Measurements from ENCODE around the gene STK24. TPM values are rescaled to one million over a fixed set of nuclear protein-coding genes. Genes with fewer than 3 reads are reported as not detected.

Gene STK24
- polyA plus RNA-seq, 1 of the 3 experiments (the other 2 are of a cell fraction) = 30.5 TPM

DNA sequence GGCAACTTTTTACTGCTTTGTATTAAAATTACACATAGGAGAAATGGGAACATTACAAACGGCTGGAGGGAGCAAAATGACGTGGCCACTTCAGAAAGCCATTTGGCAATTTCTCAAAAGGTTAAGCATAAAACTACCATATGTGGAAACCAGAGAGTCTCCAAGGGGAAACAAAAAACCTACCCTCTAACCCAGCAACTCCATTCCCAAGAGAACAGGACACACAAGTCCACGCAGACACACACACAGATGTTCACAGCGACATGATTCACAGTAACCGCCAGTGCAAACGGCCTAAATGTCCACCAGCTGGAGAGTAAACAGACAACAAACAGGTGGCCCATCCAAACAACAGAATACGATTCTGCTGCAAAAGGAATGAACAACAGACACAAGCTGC lies 37.2 kb downstream of the STK24 start:
- peaks cover 99% of the 10 kb centered on the region for H3K79me2 ChIP-seq (ENCODE audit: insufficient read depth)
- no peak overlapping the region; a peak in 1 of 4 replicates for H3K27ac ChIP-seq (ENCODE audit: low read depth in 2 of 2, low read length in 1 of 2)
- POLR2A ChIA-PET = no interaction called here
- no peak overlapping the region for H3K9ac ChIP-seq
- H3K36me3 ChIP-seq (replicated peaks in 1 of 2; ENCODE audit: control insufficient read depth in 1 of 2, insufficient read depth in 2 of 2, low read length in 1 of 2) = peaks cover 0 to 6% of the 10 kb centered on the region in 2 experiments
- no peak overlapping the region for H2AFZ ChIP-seq (ENCODE audit: low read depth)
- H3K9me3 ChIP-seq = no peaks in the 10 kb centered on the region
- H3F3A ChIP-seq (replicated peaks; ENCODE audit: insufficient read depth) = no peaks in the 10 kb centered on the region
- DNase-seq = no peak
- H3K27me3 ChIP-seq (ENCODE audit: insufficient read depth) = no peaks in the 10 kb centered on the region
- H3K4me1 ChIP-seq (ENCODE audit: control insufficient read depth in 1 of 2, insufficient read depth in 2 of 2, low read depth in 1 of 2, low read length in 1 of 2) = peaks cover 0 to 66% of the 10 kb centered on the region in 2 experiments; a peak in 3 of 4 replicates
- H3K4me3 ChIP-seq (ENCODE audit: low read depth in 2 of 2, low read length in 1 of 2) = no peak overlapping the region
- CTCF ChIA-PET = interaction anchor here (0.9 to 1.2 kb wide), 2 partner anchors 51 to 114 kb away, joined by 3 to 4 read pairs; no protein-coding TSS in a partner anchor
- H3K4me2 ChIP-seq = no peak overlapping the region
- TF ChIP-seq CHD2 (IDR thresholded peaks at IDR 0.05; ENCODE audit: low read length, partially characterized antibody) = no peak
- TF ChIP-seq, protein P1, sequence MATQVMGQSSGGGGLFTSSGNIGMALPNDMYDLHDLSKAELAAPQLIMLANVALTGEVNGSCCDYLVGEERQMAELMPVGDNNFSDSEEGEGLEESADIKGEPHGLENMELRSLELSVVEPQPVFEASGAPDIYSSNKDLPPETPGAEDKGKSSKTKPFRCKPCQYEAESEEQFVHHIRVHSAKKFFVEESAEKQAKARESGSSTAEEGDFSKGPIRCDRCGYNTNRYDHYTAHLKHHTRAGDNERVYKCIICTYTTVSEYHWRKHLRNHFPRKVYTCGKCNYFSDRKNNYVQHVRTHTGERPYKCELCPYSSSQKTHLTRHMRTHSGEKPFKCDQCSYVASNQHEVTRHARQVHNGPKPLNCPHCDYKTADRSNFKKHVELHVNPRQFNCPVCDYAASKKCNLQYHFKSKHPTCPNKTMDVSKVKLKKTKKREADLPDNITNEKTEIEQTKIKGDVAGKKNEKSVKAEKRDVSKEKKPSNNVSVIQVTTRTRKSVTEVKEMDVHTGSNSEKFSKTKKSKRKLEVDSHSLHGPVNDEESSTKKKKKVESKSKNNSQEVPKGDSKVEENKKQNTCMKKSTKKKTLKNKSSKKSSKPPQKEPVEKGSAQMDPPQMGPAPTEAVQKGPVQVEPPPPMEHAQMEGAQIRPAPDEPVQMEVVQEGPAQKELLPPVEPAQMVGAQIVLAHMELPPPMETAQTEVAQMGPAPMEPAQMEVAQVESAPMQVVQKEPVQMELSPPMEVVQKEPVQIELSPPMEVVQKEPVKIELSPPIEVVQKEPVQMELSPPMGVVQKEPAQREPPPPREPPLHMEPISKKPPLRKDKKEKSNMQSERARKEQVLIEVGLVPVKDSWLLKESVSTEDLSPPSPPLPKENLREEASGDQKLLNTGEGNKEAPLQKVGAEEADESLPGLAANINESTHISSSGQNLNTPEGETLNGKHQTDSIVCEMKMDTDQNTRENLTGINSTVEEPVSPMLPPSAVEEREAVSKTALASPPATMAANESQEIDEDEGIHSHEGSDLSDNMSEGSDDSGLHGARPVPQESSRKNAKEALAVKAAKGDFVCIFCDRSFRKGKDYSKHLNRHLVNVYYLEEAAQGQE (IDR thresholded peaks at IDR 0.05; ENCODE audit: low read depth, low read length) = no peak
- no peak for TF ChIP-seq JUND (IDR thresholded peaks at IDR 0.05)
- no peak for TF ChIP-seq GABPA (IDR thresholded peaks at IDR 0.05; ENCODE audit: low read depth)
- no peak for TF ChIP-seq YY1 (IDR thresholded peaks at IDR 0.05; ENCODE audit: low read depth)
- TF ChIP-seq, protein P2, sequence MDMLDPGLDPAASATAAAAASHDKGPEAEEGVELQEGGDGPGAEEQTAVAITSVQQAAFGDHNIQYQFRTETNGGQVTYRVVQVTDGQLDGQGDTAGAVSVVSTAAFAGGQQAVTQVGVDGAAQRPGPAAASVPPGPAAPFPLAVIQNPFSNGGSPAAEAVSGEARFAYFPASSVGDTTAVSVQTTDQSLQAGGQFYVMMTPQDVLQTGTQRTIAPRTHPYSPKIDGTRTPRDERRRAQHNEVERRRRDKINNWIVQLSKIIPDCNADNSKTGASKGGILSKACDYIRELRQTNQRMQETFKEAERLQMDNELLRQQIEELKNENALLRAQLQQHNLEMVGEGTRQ (IDR thresholded peaks at IDR 0.05; ENCODE audit: borderline replicate concordance, low read depth, low read length) = no peak
- no peak for TF ChIP-seq FOXJ3 (CRISPR knock-in tag; IDR thresholded peaks at IDR 0.05)
- no peak for TF ChIP-seq TAF1 (IDR thresholded peaks at IDR 0.05; ENCODE audit: borderline replicate concordance, low read depth, low read length)
- no peak for TF ChIP-seq FOSL2 (IDR thresholded peaks at IDR 0.05; ENCODE audit: borderline replicate concordance, low read depth)
- TF ChIP-seq SIN3A (IDR thresholded peaks at IDR 0.05; ENCODE audit: borderline replicate concordance, low read depth, low read length) = no peak
- no peak for TF ChIP-seq RXRA (IDR thresholded peaks at IDR 0.05; ENCODE audit: borderline replicate concordance, low read depth)
- TF ChIP-seq MXI1 (IDR thresholded peaks at IDR 0.05; ENCODE audit: low read depth, low read length) = no peak
- TF ChIP-seq EZH2phosphoT487 (IDR thresholded peaks at IDR 0.05; ENCODE audit: borderline replicate concordance, low read depth) = no peak
- 93% methylated on average over 7 of the region's 7 CpGs for WGBS (ENCODE audit: low lambda C conversion rate)
- H4K20me1 ChIP-seq (ENCODE audit: insufficient read depth) = peaks cover 96% of the 10 kb centered on the region
- H3K9me2 ChIP-seq = no peaks in the 10 kb centered on the region

DNA sequence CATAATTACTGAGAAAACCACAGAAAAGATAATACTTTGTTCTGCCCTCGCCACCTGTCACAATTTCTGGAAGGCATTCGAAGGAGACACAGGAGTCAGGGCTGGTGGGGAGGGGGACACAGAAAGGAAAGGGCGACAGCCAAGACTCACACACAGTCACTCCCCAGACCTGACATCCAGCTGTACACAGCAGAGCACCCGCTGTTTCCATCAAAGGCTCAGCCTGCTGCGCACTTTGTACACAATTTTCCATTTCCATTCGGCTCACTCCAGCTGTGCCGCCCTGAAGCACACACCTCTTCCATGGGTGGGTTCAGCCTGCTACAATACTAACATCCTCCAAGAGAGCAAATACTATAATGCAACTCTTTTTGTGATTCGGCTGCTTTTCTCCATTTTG lies 38.0 kb downstream of the STK24 start:
- ChIA-PET CTCF (no interaction called here), POLR2A (no interaction called here)
- peaks cover 0 to 60% of the 10 kb centered on the region in 2 experiments; a peak in 3 of 4 replicates for H3K4me1 ChIP-seq (ENCODE audit: control insufficient read depth in 1 of 2, insufficient read depth in 2 of 2, low read depth in 1 of 2, low read length in 1 of 2)
- DNase-seq = no peak
- H3K79me2 ChIP-seq (ENCODE audit: insufficient read depth) = peaks cover 99% of the 10 kb centered on the region
- peaks cover 0 to 6% of the 10 kb centered on the region in 2 experiments for H3K36me3 ChIP-seq (replicated peaks in 1 of 2; ENCODE audit: control insufficient read depth in 1 of 2, insufficient read depth in 2 of 2, low read length in 1 of 2)
- TF ChIP-seq FOXJ3 (CRISPR knock-in tag; IDR thresholded peaks at IDR 0.05) (no peak), TAF1 (IDR thresholded peaks at IDR 0.05; ENCODE audit: borderline replicate concordance, low read depth, low read length) (no peak)
- no peaks in the 10 kb centered on the region for H3K9me3 ChIP-seq
- H3K4me2 ChIP-seq = no peak overlapping the region
- 96% methylated on average over 8 of the region's 8 CpGs for WGBS (ENCODE audit: low lambda C conversion rate)
- H4K20me1 ChIP-seq (ENCODE audit: insufficient read depth) = peaks cover 96% of the 10 kb centered on the region
- no peak overlapping the region for H3K9ac ChIP-seq
- H3F3A ChIP-seq (replicated peaks; ENCODE audit: insufficient read depth) = no peaks in the 10 kb centered on the region
- no peak overlapping the region for H3K4me3 ChIP-seq (ENCODE audit: low read depth in 2 of 2, low read length in 1 of 2)
- H3K27ac ChIP-seq (ENCODE audit: low read depth in 2 of 2, low read length in 1 of 2) = no peak overlapping the region
- H3K27me3 ChIP-seq (ENCODE audit: insufficient read depth) = no peaks in the 10 kb centered on the region
- no peak overlapping the region for H2AFZ ChIP-seq (ENCODE audit: low read depth)
- H3K9me2 ChIP-seq = no peaks in the 10 kb centered on the region
